Right ventricle myocardium inferior (tissue), 1 donor: Measurements from ENCODE around the gene LRPPRC. TPM values are rescaled to one million over a fixed set of nuclear protein-coding genes. Genes with fewer than 3 reads are reported as not detected.

Experiments used
- ATAC-seq: fragments of 200-7000 bp; cut with Tn5 transposase; one replicate; pipeline ENCODE4 v1.9.1; 2020; ENCODE audit warnings: mild to moderate bottlenecking, moderate library complexity
- DNase-seq: peaks from one replicate; pipeline ENCODE4 v3.0.0; 2021; ENCODE audit errors: missing footprints
- intact Hi-C: fragments of 100-400 bp; cut with DNase I; formaldehyde crosslinking; loops from one replicate; pipeline ENCODE4 v1.11.0; 2022
- total RNA-seq: library from RNA; stranded (reverse); fragmentation: NEBNext Ultra II Directional; extraction: Animal tissue kit (Norgen Biotek cat#: 25700); gene quantifications from one replicate; pipeline ENCODE4 v1.2.1, GENCODE V29; 2021
- donor health status: DM: no; HTN: yes; CAD: no; lungs with severe emphysema.

The LRPPRC gene
- total RNA-seq, 1 donor from 2014 or later = 83.9 TPM

DNA sequence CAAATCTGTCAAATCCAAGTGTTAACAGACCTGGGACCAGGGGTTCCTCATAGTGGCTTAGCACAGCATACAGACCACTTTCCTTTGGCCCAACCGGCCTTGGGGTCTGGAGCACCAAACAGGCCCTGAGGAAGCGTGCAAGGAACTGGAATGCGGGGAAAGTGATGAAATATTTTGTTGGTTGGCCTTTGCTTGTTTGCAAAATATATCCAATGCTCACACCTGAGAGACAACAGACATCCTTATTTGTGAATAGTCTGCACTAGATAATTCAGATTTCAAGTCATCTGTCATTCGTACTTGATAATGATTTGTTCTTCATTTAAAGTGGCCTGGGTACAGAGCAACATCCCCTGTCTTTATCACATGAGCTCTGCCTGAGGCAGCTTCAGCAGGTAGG, 113.5 kb downstream of the LRPPRC start:
- ATAC-seq = no peak

GRCh38 chr2:43880952-43881351, 114.8 kb downstream of the LRPPRC start:
- intact Hi-C loops = no loop called here
- ATAC-seq (no peak), DNase-seq (no peak)

More for the DNA sequence above, 113.5 kb downstream of the LRPPRC start:
- no peak for DNase-seq
- intact Hi-C loops = no loop called here

- ATAC-seq = no peak
- intact Hi-C loops = no loop called here
- no peak for DNase-seq
These were observed 115.3 kb downstream of the LRPPRC start for GRCh38 chr2:43880471-43880870.

DNA sequence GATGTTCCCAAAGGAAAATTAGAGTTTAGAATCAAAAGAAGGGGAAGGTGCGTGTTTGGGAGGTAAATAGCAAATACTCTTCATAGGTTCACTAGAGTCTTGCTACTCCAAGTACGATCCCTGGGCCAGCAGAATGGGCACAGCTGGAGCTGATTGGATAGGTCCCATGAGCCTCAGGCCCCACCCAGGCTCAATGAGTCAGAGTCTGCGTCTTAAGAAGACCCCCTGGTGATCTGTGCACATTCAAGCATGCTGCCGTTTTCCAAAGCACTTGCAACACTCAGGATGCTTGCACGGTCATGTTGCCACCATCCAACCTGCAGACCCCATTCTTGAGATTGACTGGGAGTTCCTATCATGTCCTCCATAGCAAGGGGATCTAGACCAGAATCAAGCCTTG, 116.5 kb downstream of the LRPPRC start:
- ATAC-seq = no peak
- intact Hi-C loops = no loop called here
- DNase-seq = no peak

- intact Hi-C loops = no loop called here
- ATAC-seq (peak; percentile 66), DNase-seq (peak; percentile 76)
These were observed 117.9 kb downstream of the LRPPRC start for GRCh38 chr2:43877782-43878464.

- DNase-seq = no peak
- intact Hi-C loops = no loop called here
- ATAC-seq = no peak
These were observed 120.9 kb downstream of the LRPPRC start for GRCh38 chr2:43874776-43875451.

GRCh38 chr2:43872151-43872550, 123.6 kb downstream of the LRPPRC start:
- ATAC-seq (no peak), DNase-seq (no peak)
- intact Hi-C loops = no loop called here

DNA sequence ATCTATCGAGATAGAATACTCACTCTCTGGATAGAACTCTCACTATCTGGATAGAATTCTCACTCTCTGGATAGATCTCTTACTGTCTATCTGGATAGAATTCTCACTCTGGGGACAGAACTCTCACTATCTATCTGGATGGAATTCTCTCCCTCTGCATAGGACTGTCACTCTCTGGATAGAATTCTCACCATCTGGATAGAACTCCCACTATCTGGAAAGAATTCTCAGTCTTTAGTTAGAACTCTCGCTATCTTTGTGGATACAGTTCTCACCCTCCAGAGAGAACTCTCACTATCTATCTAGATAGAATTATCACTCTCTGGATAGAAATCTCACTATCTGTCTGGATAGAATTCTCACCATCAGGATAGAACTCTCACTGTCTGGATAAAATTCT, 140.5 kb downstream of the LRPPRC start:
- DNase-seq (no peak), ATAC-seq (no peak)
- intact Hi-C loops = no loop called here

- intact Hi-C loops = no loop called here
- ATAC-seq = no peak
- no peak for DNase-seq
These were observed 141.1 kb downstream of the LRPPRC start for GRCh38 chr2:43854671-43855070.

DNA sequence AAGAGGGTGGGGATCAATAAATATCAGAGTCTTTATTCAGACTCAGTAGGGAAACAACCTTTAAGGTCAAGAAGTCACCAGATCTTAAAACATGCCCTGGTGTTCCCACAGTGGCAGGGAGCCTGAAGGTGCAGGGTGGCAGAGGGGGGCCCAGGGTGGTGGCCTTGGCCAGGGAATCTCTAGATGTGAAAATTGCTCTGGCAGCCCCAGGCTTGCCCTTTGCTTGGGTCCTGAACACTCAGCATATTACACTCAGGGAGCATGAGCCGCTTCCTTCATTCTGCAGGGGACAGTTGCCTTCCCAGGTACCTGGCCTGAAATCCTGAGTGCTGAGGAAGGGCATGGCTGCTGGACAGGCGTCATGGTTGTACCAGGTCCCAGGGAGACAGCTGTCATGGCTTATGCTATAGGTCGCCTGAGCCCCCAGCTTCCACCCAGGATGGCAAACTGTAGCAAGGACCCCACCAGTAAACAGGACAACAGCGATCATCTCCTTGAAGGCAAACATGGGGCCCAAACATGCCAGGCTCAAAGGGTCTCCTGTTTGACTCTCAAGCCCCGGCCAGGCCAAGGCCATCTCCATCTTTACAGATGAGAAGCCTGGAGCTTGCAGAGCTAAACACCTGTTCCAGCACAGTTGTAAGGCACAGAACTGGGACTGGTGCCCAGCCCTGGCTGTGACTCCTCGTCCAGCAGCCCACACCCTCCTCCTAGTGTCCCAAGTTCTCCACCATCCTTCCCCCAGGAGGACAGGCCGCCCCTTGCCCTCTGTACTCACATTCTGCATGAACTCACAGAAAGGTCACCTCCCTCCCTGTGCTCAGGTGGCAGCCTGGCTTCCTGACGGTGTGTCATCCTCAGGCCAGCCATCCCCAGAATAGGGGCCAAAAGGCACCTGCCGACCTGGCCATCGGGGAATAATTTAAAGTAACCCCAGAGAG, 142.4 kb downstream of the LRPPRC start:
- ATAC-seq (no peak), DNase-seq (no peak)
- intact Hi-C loops = no loop called here

DNA sequence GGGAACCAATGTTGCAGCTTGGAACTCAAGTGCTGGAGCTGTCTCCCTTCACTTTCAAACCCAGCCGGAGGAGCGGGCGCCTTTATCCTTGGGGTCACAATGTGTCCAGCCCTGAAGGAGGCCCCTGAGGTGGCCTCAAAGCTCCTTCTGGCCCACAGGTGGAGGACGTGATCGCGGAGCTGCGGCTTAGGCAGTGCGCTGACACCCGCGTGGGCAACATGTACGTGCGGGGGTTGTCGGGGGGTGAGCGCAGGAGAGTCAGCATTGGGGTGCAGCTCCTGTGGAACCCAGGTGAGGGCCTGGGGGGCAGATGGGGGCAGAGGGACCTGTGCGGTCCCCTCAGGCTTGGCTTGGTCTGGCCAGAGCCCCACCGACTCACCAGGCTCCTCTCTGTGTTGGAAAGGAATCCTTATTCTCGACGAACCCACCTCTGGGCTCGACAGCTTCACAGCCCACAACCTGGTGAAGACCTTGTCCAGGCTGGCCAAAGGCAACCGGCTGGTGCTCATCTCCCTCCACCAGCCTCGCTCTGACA, 143.5 kb downstream of the LRPPRC start:
- DNase-seq (no peak), ATAC-seq (no peak)
- intact Hi-C loops = no loop called here

DNA sequence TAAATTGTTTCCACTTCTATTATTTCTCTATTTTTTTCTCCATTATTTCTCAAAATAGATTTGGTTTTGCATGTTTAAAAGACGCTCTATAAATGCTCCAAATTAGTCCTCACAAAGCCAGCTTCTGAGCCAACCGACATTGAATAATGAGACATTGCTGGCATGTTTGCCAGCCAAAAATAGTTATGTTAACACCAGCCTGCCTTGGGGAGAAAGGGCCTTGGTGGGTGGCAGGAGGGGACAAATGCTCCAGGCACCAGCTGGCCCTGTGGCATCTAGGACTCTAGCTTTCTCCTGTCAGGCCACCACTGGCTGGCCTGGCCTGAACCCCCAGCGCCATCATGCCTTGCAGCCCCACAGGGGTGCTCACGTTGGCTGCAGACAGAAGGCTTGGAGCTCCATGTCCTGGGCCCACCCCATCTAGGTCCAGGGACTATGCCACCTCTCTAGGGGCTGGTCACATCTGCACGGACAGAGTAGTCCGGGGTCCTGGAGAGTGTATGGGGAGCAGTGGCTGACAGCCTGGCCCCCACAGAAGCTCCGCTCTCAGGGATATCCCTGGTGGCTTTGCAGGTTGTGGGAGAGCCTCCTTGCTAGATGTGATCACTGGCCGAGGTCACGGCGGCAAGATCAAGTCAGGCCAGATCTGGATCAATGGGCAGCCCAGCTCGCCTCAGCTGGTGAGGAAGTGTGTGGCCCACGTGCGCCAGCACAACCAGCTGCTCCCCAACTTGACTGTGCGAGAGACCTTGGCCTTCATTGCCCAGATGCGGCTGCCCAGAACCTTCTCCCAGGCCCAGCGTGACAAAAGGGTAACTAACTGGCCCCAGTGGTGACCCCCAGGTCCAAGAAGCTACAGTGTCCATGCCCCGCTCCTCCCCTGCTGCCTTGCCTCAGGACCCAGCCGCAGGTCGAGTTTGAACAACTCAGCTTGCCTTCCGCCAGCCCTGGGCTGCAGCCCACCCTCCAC, 144.5 kb downstream of the LRPPRC start:
- no peak for DNase-seq
- intact Hi-C loops = no loop called here
- no peak for ATAC-seq

DNA sequence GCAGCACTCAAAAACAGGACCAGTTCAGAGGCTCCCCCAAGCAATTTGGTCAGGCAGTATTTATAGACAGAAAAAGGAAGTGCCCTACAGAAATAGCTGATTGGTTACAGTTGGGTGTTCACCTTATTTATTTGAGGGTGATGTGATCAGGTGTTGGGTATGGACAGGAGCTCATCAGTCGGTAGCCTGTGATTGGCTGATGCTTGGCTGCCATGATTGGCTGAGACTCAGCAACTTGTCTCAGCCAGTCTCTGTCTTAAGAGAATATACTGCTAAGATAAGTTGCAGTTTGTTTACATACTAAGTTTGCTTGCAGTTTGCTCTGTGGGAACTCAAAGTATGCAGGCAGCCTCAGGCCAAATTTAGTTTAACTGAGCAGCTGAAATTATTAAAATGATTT, 147.6 kb downstream of the LRPPRC start:
- intact Hi-C loops = no loop called here
- no peak for DNase-seq
- no peak for ATAC-seq

DNA sequence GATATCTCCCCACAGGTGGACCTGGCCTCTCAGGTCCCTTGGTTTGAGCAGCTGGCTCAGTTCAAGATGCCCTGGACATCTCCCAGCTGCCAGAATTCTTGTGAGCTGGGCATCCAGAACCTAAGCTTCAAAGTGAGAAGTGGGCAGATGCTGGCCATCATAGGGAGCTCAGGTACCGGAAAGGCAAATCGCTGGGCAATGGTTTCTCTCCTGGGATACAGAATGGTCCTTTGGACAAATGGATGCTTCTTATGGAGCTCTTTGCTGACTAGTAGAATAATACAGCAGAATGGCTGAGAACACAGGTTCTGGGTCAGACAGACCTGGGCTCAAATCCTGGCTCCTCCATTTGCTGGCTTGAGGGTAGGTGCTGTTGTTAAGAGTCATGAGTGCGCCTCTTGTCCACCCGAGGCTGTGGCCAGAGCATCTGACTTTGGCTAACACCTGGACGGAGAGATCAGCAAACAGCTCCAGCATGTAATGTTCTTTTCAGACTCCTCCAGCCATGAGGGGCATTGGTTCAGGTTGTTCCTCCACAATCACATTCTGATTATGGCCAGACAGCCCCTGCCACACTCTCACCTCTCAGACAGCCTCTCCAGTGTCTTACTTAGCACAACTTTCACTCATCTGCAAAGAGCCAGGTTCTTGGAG, 149.5 kb downstream of the LRPPRC start:
- no peak for ATAC-seq
- DNase-seq = no peak
- intact Hi-C loops = no loop called here

GRCh38 chr2:43845181-43845580, 150.6 kb downstream of the LRPPRC start:
- DNase-seq = no peak
- intact Hi-C loops = no loop called here
- ATAC-seq = no peak

GRCh38 chr2:43842866-43843226, 152.9 kb downstream of the LRPPRC start:
- intact Hi-C loops = no loop called here

GRCh38 chr2:43841949-43842865, 153.6 kb downstream of the LRPPRC start:
- no peak for DNase-seq
- ATAC-seq = no peak
- intact Hi-C loops = no loop called here

More at GRCh38 chr2:43842866-43843226, 152.9 kb downstream of the LRPPRC start:
- ATAC-seq (no peak), DNase-seq (no peak)
